ENCODE results near the gene COPS4. TPM values are rescaled to one million over a fixed set of nuclear protein-coding genes. Genes with fewer than 3 reads are reported as not detected.

COPS4 gene
- total and polyA plus RNA-seq, 2 of the 8 experiments (the other 6 are each of a cell fraction or from before 2014, with no cell fraction given), result 14.9 to 28.3 TPM

DNA sequence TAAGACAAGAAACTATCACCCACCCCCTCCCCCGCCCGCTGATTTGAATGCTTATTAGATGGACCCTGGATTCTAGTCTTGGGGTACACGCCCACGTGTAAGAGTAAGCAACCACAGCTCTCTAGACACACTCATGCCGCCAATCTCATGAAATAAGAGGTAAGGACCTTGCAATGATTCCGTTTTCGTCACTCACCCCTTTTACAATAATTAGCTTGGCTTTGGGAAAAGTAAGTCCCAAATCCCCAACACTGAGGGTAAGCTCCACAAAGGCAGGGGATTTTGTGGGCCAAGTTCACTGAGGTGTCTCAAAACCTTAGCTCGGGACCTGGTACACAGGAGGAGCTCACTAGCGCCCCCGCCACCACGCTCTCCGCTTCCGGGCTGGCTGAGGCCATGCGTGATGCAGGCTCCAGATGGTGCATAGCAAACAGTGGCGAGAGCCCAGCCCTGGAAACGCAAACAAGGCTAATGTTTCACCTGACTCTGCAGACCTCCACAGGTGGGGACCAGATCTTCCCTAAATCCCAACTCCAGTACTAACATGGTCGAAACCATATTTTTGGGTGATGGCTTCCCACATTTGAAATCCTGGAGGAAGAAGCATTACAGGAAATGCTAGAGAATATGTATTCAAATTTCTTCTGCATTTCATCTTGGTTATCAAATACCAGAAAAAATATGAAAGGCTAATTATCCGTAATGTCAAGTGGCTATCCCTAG is 75.4 kb downstream of the COPS4 start:
- peak overlapping the region; percentile 73; the same call in 1 of the 2 replicates for H2AFZ ChIP-seq (ENCODE audit: low read length)
- no peak overlapping the region for H2BK5ac ChIP-seq (ENCODE audit: low read depth, low read length)
- no peaks in the 10 kb centered on the region for H3K79me2 ChIP-seq (ENCODE audit: control insufficient read depth in 1 of 2, insufficient read depth in 2 of 2, low read length in 2 of 2)
- peak overlapping the region; percentile 75 for H3K18ac ChIP-seq (ENCODE audit: extremely low read depth, low read length)
- FAIRE-seq (peak; percentile 71), DNase-seq (ENCODE audit: low read depth in 1 of 2, low spot score in 2 of 2) (peak; percentile 84)
- H3K23me2 ChIP-seq (ENCODE audit: low read depth, low read length), result peaks cover 4% of the 10 kb centered on the region; the same call in 1 of the 2 replicates
- 0 out of 2 replicates have a peak overlapping the region, but pooled peaks have one; percentile 53 for H2BK15ac ChIP-seq (ENCODE audit: low read length)
- H3K36me3 ChIP-seq (ENCODE audit: control insufficient read depth in 2 of 4, insufficient read depth in 4 of 4, low read length in 3 of 4), result no peaks in the 10 kb centered on the region
- peaks cover 0 to 10% (median 2%) of the 10 kb centered on the region in 4 experiments; a peak in 4 of 7 replicates for H3K27me3 ChIP-seq (replicated peaks in 1 of 4; ENCODE audit: control insufficient read depth in 3 of 4, extremely low read depth in 1 of 4, insufficient read depth in 3 of 4, low read length in 3 of 4)
- ChIA-PET POLR2A (ENCODE audit: partially characterized antibody) (interaction anchor here (0.6 to 1.6 kb wide), 6 partner anchors 12 to 278 kb away, joined by 3 to 6 read pairs (median 4); partner anchors contain the start of gene COQ2), CTCF (ENCODE audit: partially characterized antibody) (interaction anchor here (0.6 to 2.3 kb wide), 20 partner anchors 9 to 255 kb away, joined by 3 to 9 read pairs (median 3); no protein-coding TSS in a partner anchor)
- H3K23ac ChIP-seq (ENCODE audit: insufficient read length), result no peak overlapping the region
- H3K56ac ChIP-seq (replicated peaks; ENCODE audit: insufficient read length, low read depth, low read length), result peak overlapping the region; percentile 26
- H3K9me3 ChIP-seq (ENCODE audit: insufficient read depth in 2 of 2, low read depth in 1 of 2, low read length in 1 of 2), result no peaks in the 10 kb centered on the region
- H4K20me1 ChIP-seq (replicated peaks in 1 of 2; ENCODE audit: control insufficient read depth in 1 of 2, insufficient read depth in 2 of 2, low read length in 2 of 2), result no peaks in the 10 kb centered on the region
- H4K91ac ChIP-seq (replicated peaks; ENCODE audit: insufficient read length, low read length), result peak overlapping the region; percentile 72
- 0 out of 2 replicates have a peak overlapping the region, but pooled peaks have one; percentile 21 for H2BK20ac ChIP-seq (ENCODE audit: low read length)
- peak overlapping the region; percentile 12; the same call in 1 of the 2 replicates for H4K8ac ChIP-seq (ENCODE audit: extremely low read depth, insufficient read depth, low read length)
- H2BK12ac ChIP-seq (ENCODE audit: low read depth, low read length), result 0 out of 2 replicates have a peak overlapping the region, but pooled peaks have one; percentile 29
- no peak overlapping the region for H3K4ac ChIP-seq (replicated peaks; ENCODE audit: insufficient read length, low read depth, low read length)
- peak overlapping the region; percentile 68 for H4K5ac ChIP-seq (ENCODE audit: insufficient read length, low read depth, low read length)
- 7% methylated on average over 18 of the region's 18 CpGs; no CpG with 5 or more reads in 1 of the 2 experiments for WGBS, 2 experiments (ENCODE audit: extremely low coverage in 1 of 2, insufficient coverage in 1 of 2, insufficient read length in 1 of 2, insufficient replicate concordance in 2 of 2, low coverage in 1 of 2, low lambda C conversion rate in 2 of 2, missing lambda C conversion rate in 1 of 2)
- peaks cover 0 to 10% (median 1%) of the 10 kb centered on the region in 4 experiments; a peak in 3 of 7 replicates for H3K4me1 ChIP-seq (replicated peaks in 1 of 4; ENCODE audit: control insufficient read depth in 3 of 4, insufficient read depth in 4 of 4, low read length in 3 of 4)
- H3K9ac ChIP-seq (replicated peaks in 1 of 4; ENCODE audit: extremely low read depth in 1 of 4, low read depth in 3 of 4, low read length in 3 of 4), result peak overlapping the region in 3 of 4 experiments; percentile 36 to 62 (median 38); a peak in 5 of 7 replicates
- H3K14ac ChIP-seq (ENCODE audit: insufficient read length), result no peak overlapping the region
- H3K4me3 ChIP-seq (ENCODE audit: extremely low read depth in 1 of 4, insufficient read depth in 2 of 4, low read depth in 3 of 4, low read length in 4 of 4), result peak overlapping the region; percentile 60 to 88 (median 66)
- no peak overlapping the region for H3K27ac ChIP-seq (ENCODE audit: low read depth, low read length)
- peak overlapping the region; percentile 55 to 76 for H3K4me2 ChIP-seq (ENCODE audit: insufficient read depth in 1 of 2, low read depth in 2 of 2, low read length in 2 of 2)
- peak overlapping the region; percentile 87 for H2BK120ac ChIP-seq (replicated peaks; ENCODE audit: low read depth, low read length)
- H3K79me1 ChIP-seq (ENCODE audit: low read depth, low read length), result no peaks in the 10 kb centered on the region
- H2AK5ac ChIP-seq (ENCODE audit: low read depth, low read length), result no peak overlapping the region
- TF ChIP-seq JUN (IDR thresholded peaks at IDR 0.05; ENCODE audit: low read depth, low read length) (no peak), SIRT6 (IDR thresholded peaks at IDR 0.05; ENCODE audit: low read length) (no peak), CTBP2 (IDR thresholded peaks at IDR 0.05; ENCODE audit: borderline replicate concordance, insufficient read depth, insufficient read length, low read length) (no peak), YY1 (IDR thresholded peaks at IDR 0.05; ENCODE audit: low read depth, low read length) (peak; percentile 49; the same call in 1 of the 2 replicates), SIN3A (conservative IDR thresholded peaks at IDR 0.05 in 1 of 2, IDR thresholded peaks at IDR 0.05 in 1 of 2; ENCODE audit: low read depth in 1 of 2, low read length in 2 of 2) (0 out of 4 replicates have a peak, but pooled peaks of 1 of the 2 experiments have one; percentile 60), CBX5 (IDR thresholded peaks at IDR 0.05; ENCODE audit: low read depth, low read length) (no peak), RAD21 (IDR thresholded peaks at IDR 0.05 in 1 of 2, conservative IDR thresholded peaks at IDR 0.05 in 1 of 2; ENCODE audit: low read depth in 2 of 2, low read length in 2 of 2) (peak; percentile 36 to 49; a peak in 3 of 4 replicates), POLR2AphosphoS5 (IDR thresholded peaks at IDR 0.05; ENCODE audit: low read depth, low read length) (peak; percentile 37; the same call in 1 of the 2 replicates), TEAD4 (IDR thresholded peaks at IDR 0.05; ENCODE audit: low read depth, low read length) (peak; percentile 52; the same call in 1 of the 2 replicates)
- TF ChIP-seq, protein P1, sequence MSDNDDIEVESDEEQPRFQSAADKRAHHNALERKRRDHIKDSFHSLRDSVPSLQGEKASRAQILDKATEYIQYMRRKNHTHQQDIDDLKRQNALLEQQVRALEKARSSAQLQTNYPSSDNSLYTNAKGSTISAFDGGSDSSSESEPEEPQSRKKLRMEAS (IDR thresholded peaks at IDR 0.05), result peak; percentile 94
